ENCODE data around the gene OR11H7. TPM values are rescaled to one million over a fixed set of nuclear protein-coding genes. Genes with fewer than 3 reads are reported as not detected.

The OR11H7 gene
- total RNA-seq (not detected), total RNA-seq (0 to 0.07 (median 0) reads per million in 172 experiments)
- polyA plus RNA-seq (2013, experiment 1 of 2) = 0.14 TPM
- 0.30 TPM for polyA plus RNA-seq (2013, experiment 2 of 2)

GRCh38 chr14:20228681-20229080 is at the start of gene OR11H7:
TSS of gene OR11H7 (plus strand) at chr14:20228981.
- Histone ChIP-seq H3K4me1 (ENCODE audit: insufficient read depth, low read length) (no peaks in the 10 kb centered on the region), H3K36me3 (ENCODE audit: insufficient read depth, low read length) (no peaks in the 10 kb centered on the region), H3K9me3 (ENCODE audit: control insufficient read depth in 1 of 2, insufficient read depth in 1 of 2, low read length in 2 of 2) (no peaks in the 10 kb centered on the region), H3K27ac (ENCODE audit: low read depth in 1 of 2, low read length in 2 of 2) (no peak within 1 kb of the TSS), H3K27me3 (ENCODE audit: control insufficient read depth in 1 of 2, insufficient read depth in 2 of 2, low read length in 2 of 2) (no peaks in the 10 kb centered on the region), H3K4me3 (ENCODE audit: low read length) (no peak within 1 kb of the TSS)
- CTCF ChIA-PET = no interaction called here
- no peak for DNase-seq
- Mint-ChIP-seq H3K9me3 (peaks cover 8% of the 10 kb centered on the region), H3K27me3 (peaks cover 15% of the 10 kb centered on the region), H3K4me1 (ENCODE audit: low read depth) (no peaks in the 10 kb centered on the region), H3K36me3 (ENCODE audit: low read depth) (no peaks in the 10 kb centered on the region), H3K27ac (no peak within 1 kb of the TSS), H3K4me3 (no peak within 1 kb of the TSS)
- POLR2A ChIA-PET = no interaction called here
- TF ChIP-seq CTCF (IDR thresholded peaks at IDR 0.05) = no peak
- ATAC-seq (ENCODE audit: poor library complexity) = no peak
- intact Hi-C loops (cut with DNase I, micrococcal nuclease) = no loop called here

GRCh38 chr14:20179218-20179617 is 49.6 kb upstream of the OR11H7 start:
- H3K4me1 ChIP-seq (ENCODE audit: insufficient read depth, low read length) = no peaks in the 10 kb centered on the region
- no peaks in the 10 kb centered on the region for H3K36me3 Mint-ChIP-seq (ENCODE audit: low read depth)
- ChIA-PET CTCF (no interaction called here), POLR2A (no interaction called here)
- H3K27ac Mint-ChIP-seq = no peak overlapping the region
- H3K9me3 Mint-ChIP-seq = no peaks in the 10 kb centered on the region
- H3K36me3 ChIP-seq (ENCODE audit: insufficient read depth, low read length) = no peaks in the 10 kb centered on the region
- no peak overlapping the region for H3K27ac ChIP-seq (ENCODE audit: low read depth in 1 of 2, low read length in 2 of 2)
- H3K9me3 ChIP-seq (ENCODE audit: control insufficient read depth in 1 of 2, insufficient read depth in 1 of 2, low read length in 2 of 2) = no peaks in the 10 kb centered on the region
- no peak for TF ChIP-seq CTCF (IDR thresholded peaks at IDR 0.05)
- DNase-seq = peak in 3 of 14 experiments; percentile 6 to 21 (median 7)
- intact Hi-C loops (cut with DNase I, micrococcal nuclease) = no loop called here
- H3K4me1 Mint-ChIP-seq (ENCODE audit: low read depth) = no peaks in the 10 kb centered on the region
- H3K4me3 ChIP-seq (ENCODE audit: low read length) = no peak overlapping the region
- H3K27me3 ChIP-seq (ENCODE audit: control insufficient read depth in 1 of 2, insufficient read depth in 2 of 2, low read length in 2 of 2) = no peaks in the 10 kb centered on the region
- no peak for ATAC-seq (ENCODE audit: poor library complexity)
- H3K27me3 Mint-ChIP-seq = peaks cover 8% of the 10 kb centered on the region
- H3K4me3 Mint-ChIP-seq = no peak overlapping the region

- Mint-ChIP-seq H3K36me3 (ENCODE audit: low read depth) (no peaks in the 10 kb centered on the region), H3K4me3 (no peak overlapping the region), H3K4me1 (ENCODE audit: low read depth) (no peaks in the 10 kb centered on the region), H3K27ac (no peak overlapping the region), H3K9me3 (no peaks in the 10 kb centered on the region), H3K27me3 (peaks cover 8% of the 10 kb centered on the region)
- H3K4me1 ChIP-seq (ENCODE audit: insufficient read depth, low read length) = no peaks in the 10 kb centered on the region
- no peaks in the 10 kb centered on the region for H3K27me3 ChIP-seq (ENCODE audit: control insufficient read depth in 1 of 2, insufficient read depth in 2 of 2, low read length in 2 of 2)
- intact Hi-C loops (cut with DNase I, micrococcal nuclease) = no loop called here
- H3K9me3 ChIP-seq (ENCODE audit: control insufficient read depth in 1 of 2, insufficient read depth in 1 of 2, low read length in 2 of 2) = no peaks in the 10 kb centered on the region
- TF ChIP-seq CTCF (IDR thresholded peaks at IDR 0.05) = no peak
- DNase-seq = peak in 1 of 14 experiments; percentile 2
- H3K4me3 ChIP-seq (ENCODE audit: low read length) = no peak overlapping the region
- ChIA-PET CTCF (no interaction called here), POLR2A (no interaction called here)
- ATAC-seq (ENCODE audit: poor library complexity) = no peak
- H3K36me3 ChIP-seq (ENCODE audit: insufficient read depth, low read length) = no peaks in the 10 kb centered on the region
- no peak overlapping the region for H3K27ac ChIP-seq (ENCODE audit: low read depth in 1 of 2, low read length in 2 of 2)
Observed at GRCh38 chr14:20179880-20180279, 48.9 kb upstream of the OR11H7 start.

Data from CD4-positive, alpha-beta T cell (primary cell).